GM21526 (cell line): ENCODE measurements around the gene UGT1A9.
"Not testable (repeated sequence)": the region's sequence is repeated elsewhere in the genome, so short reads cannot be mapped to it uniquely, and the experiment has no call there.

Source experiments
- ATAC-seq: cut with Tn5 transposase; IDR thresholded peaks from one replicate; pipeline ENCODE4 v1.9.1; 2021; ENCODE audit warnings: moderate library complexity; ENCODE audit not compliant: unreplicated experiment, low FRiP score

The UGT1A9 gene

GRCh38 chr2:233679196-233679595 lies 7.5 kb downstream of the UGT1A9 start:
- no peak for ATAC-seq

- no peak for ATAC-seq
These were observed 8.8 kb downstream of the UGT1A9 start for GRCh38 chr2:233680361-233681045.

GRCh38 chr2:233681521-233682099 lies 9.9 kb downstream of the UGT1A9 start, which contains the start of gene UGT1A7:
Gene UGT1A7 (plus strand): TSS chr2:233681901. CDS start chr2:233681938, 37 bp downstream.
- ATAC-seq = no peak

GRCh38 chr2:233684640-233685039 lies 12.9 kb downstream of the UGT1A9 start:
- ATAC-seq = no peak

- no peak for ATAC-seq
These were observed 15.2 kb downstream of the UGT1A9 start for GRCh38 chr2:233686928-233687327.

- ATAC-seq = no peak
These were observed 16.6 kb downstream of the UGT1A9 start for GRCh38 chr2:233688341-233688740.

- no peak for ATAC-seq
These were observed 17.3 kb downstream of the UGT1A9 start for GRCh38 chr2:233689031-233689430.

GRCh38 chr2:233689501-233689900 lies 17.8 kb downstream of the UGT1A9 start:
- no peak for ATAC-seq

GRCh38 chr2:233690444-233690843 lies 18.7 kb downstream of the UGT1A9 start:
- ATAC-seq = no peak

GRCh38 chr2:233691443-233692433 lies 20.0 kb downstream of the UGT1A9 start:
- no peak for ATAC-seq

GRCh38 chr2:233692648-233693047 lies 20.9 kb downstream of the UGT1A9 start, which contains the start of gene UGT1A6:
Gene UGT1A6 (plus strand): TSS chr2:233692890. CDS start chr2:233693005, 115 bp downstream.
- ATAC-seq = no peak

- no peak for ATAC-seq
These were observed 22.3 kb downstream of the UGT1A9 start for GRCh38 chr2:233693963-233694362.

GRCh38 chr2:233698740-233699139 lies 27.0 kb downstream of the UGT1A9 start:
- ATAC-seq = no peak

GRCh38 chr2:233699424-233700027 lies 27.8 kb downstream of the UGT1A9 start:
- ATAC-seq = no peak

GRCh38 chr2:233700028-233700635 lies 28.4 kb downstream of the UGT1A9 start:
- no peak for ATAC-seq

GRCh38 chr2:233700842-233701241 lies 29.1 kb downstream of the UGT1A9 start:
- ATAC-seq = not testable (repeated sequence)

GRCh38 chr2:233702238-233702637 lies 30.5 kb downstream of the UGT1A9 start:
- no peak for ATAC-seq

- ATAC-seq = no peak
These were observed 34.3 kb downstream of the UGT1A9 start for GRCh38 chr2:233705911-233706506.

GRCh38 chr2:233706720-233707119 lies 35.0 kb downstream of the UGT1A9 start:
- ATAC-seq = no peak
